ENCODE data around the gene RNF213.
"Not testable (repeated sequence)": the region's sequence is repeated elsewhere in the genome, so short reads cannot be mapped to it uniquely, and the experiment has no call there.

RNF213 gene

GRCh38 chr17:80311216-80311827, 50.7 kb downstream of the RNF213 start:
- Histone ChIP-seq H3K27me3 (ENCODE audit: insufficient read depth, low read length) (no peaks in the 10 kb centered on the region), H3K27ac (ENCODE audit: low read depth, low read length, poor library complexity, severe bottlenecking) (no peak overlapping the region), H3K4me1 (ENCODE audit: insufficient read depth, low read length, severe bottlenecking) (no peaks in the 10 kb centered on the region), H3K9me3 (ENCODE audit: low read length) (no peaks in the 10 kb centered on the region), H3F3A (ENCODE audit: insufficient read depth, low read length) (no peaks in the 10 kb centered on the region), H3K4me3 (ENCODE audit: low read depth, low read length, poor library complexity, severe bottlenecking) (no peak overlapping the region), H2AFZ (ENCODE audit: low read length) (no peak overlapping the region), H4K20me1 (ENCODE audit: insufficient read depth, low read length) (no peaks in the 10 kb centered on the region), H3K4me2 (ENCODE audit: low read length) (no peak overlapping the region), H3K79me2 (ENCODE audit: insufficient read depth, low read length) (no peaks in the 10 kb centered on the region), H3K36me3 (ENCODE audit: insufficient read depth, low read length) (peaks cover 14% of the 10 kb centered on the region), H3K9ac (ENCODE audit: low read length) (no peak overlapping the region), H3K9me2 (ENCODE audit: low read depth, low read length) (no peaks in the 10 kb centered on the region)
- no peak for TF ChIP-seq EZH2 (IDR thresholded peaks at IDR 0.05; ENCODE audit: borderline replicate concordance, low read length)

- Histone ChIP-seq H3K4me3 (ENCODE audit: low read depth, low read length, poor library complexity, severe bottlenecking) (no peak overlapping the region), H3K4me2 (ENCODE audit: low read length) (no peak overlapping the region), H2AFZ (ENCODE audit: low read length) (no peak overlapping the region), H3K79me2 (ENCODE audit: insufficient read depth, low read length) (no peaks in the 10 kb centered on the region), H3K36me3 (ENCODE audit: insufficient read depth, low read length) (peaks cover 14% of the 10 kb centered on the region), H3K9me3 (ENCODE audit: low read length) (no peaks in the 10 kb centered on the region), H4K20me1 (ENCODE audit: insufficient read depth, low read length) (no peaks in the 10 kb centered on the region), H3K27me3 (ENCODE audit: insufficient read depth, low read length) (no peaks in the 10 kb centered on the region), H3K27ac (ENCODE audit: low read depth, low read length, poor library complexity, severe bottlenecking) (no peak overlapping the region), H3K9ac (ENCODE audit: low read length) (no peak overlapping the region), H3F3A (ENCODE audit: insufficient read depth, low read length) (no peaks in the 10 kb centered on the region), H3K9me2 (ENCODE audit: low read depth, low read length) (no peaks in the 10 kb centered on the region), H3K4me1 (ENCODE audit: insufficient read depth, low read length, severe bottlenecking) (no peaks in the 10 kb centered on the region)
- no peak for TF ChIP-seq CTCF (IDR thresholded peaks at IDR 0.05; ENCODE audit: low read length)
- no peak for TF ChIP-seq EZH2 (IDR thresholded peaks at IDR 0.05; ENCODE audit: borderline replicate concordance, low read length)
Measured at GRCh38 chr17:80312621-80313135, 52.0 kb downstream of the RNF213 start.

- no peaks in the 10 kb centered on the region for H3K27me3 ChIP-seq (ENCODE audit: insufficient read depth, low read length)
- H3K9me2 ChIP-seq (ENCODE audit: low read depth, low read length) = no peaks in the 10 kb centered on the region
- H3K9me3 ChIP-seq (ENCODE audit: low read length) = no peaks in the 10 kb centered on the region
- no peak overlapping the region for H3K9ac ChIP-seq (ENCODE audit: low read length)
- H2AFZ ChIP-seq (ENCODE audit: low read length) = no peak overlapping the region
- peaks cover 14% of the 10 kb centered on the region for H3K36me3 ChIP-seq (ENCODE audit: insufficient read depth, low read length)
- no peaks in the 10 kb centered on the region for H3K79me2 ChIP-seq (ENCODE audit: insufficient read depth, low read length)
- H3K4me2 ChIP-seq (ENCODE audit: low read length) = no peak overlapping the region
- H3K27ac ChIP-seq (ENCODE audit: low read depth, low read length, poor library complexity, severe bottlenecking) = no peak overlapping the region
- H4K20me1 ChIP-seq (ENCODE audit: insufficient read depth, low read length) = no peaks in the 10 kb centered on the region
- H3F3A ChIP-seq (ENCODE audit: insufficient read depth, low read length) = no peaks in the 10 kb centered on the region
- TF ChIP-seq CTCF (IDR thresholded peaks at IDR 0.05; ENCODE audit: low read length) = no peak
- no peak for TF ChIP-seq EZH2 (IDR thresholded peaks at IDR 0.05; ENCODE audit: borderline replicate concordance, low read length)
- no peaks in the 10 kb centered on the region for H3K4me1 ChIP-seq (ENCODE audit: insufficient read depth, low read length, severe bottlenecking)
- no peak overlapping the region for H3K4me3 ChIP-seq (ENCODE audit: low read depth, low read length, poor library complexity, severe bottlenecking)
Measured at GRCh38 chr17:80313160-80313829, 52.6 kb downstream of the RNF213 start.

- H3K4me1 ChIP-seq (ENCODE audit: insufficient read depth, low read length, severe bottlenecking); H4K20me1 ChIP-seq (ENCODE audit: insufficient read depth, low read length); H3K27ac ChIP-seq (ENCODE audit: low read depth, low read length, poor library complexity, severe bottlenecking); H3K9me3 ChIP-seq (ENCODE audit: low read length); H3K4me2 ChIP-seq (ENCODE audit: low read length); H3K79me2 ChIP-seq (ENCODE audit: insufficient read depth, low read length); H3K27me3 ChIP-seq (ENCODE audit: insufficient read depth, low read length); H2AFZ ChIP-seq (ENCODE audit: low read length); H3K4me3 ChIP-seq (ENCODE audit: low read depth, low read length, poor library complexity, severe bottlenecking); H3K9ac ChIP-seq (ENCODE audit: low read length); H3K9me2 ChIP-seq (ENCODE audit: low read depth, low read length); H3F3A ChIP-seq (ENCODE audit: insufficient read depth, low read length): not testable (repeated sequence)
- peaks cover 14% of the 10 kb centered on the region for H3K36me3 ChIP-seq (ENCODE audit: insufficient read depth, low read length)
Measured at GRCh38 chr17:80313946-80314345, 53.3 kb downstream of the RNF213 start.
